Osteoblast (primary cell): ENCODE measurements around the gene TMEM165. TPM values are rescaled to one million over a fixed set of nuclear protein-coding genes. Genes with fewer than 3 reads are reported as not detected.

Experiments
- DNase-seq: peaks from one replicate; pipeline ENCODE4 v3.0.0; 2011; ENCODE audit warnings: low spot score, mixed read lengths; ENCODE audit not compliant: insufficient read length; ENCODE audit errors: missing footprints
- H2AFZ ChIP-seq: 2 replicates; pipeline ENCODE4 v1.6.0; 2011; ENCODE audit warnings: mild to moderate bottlenecking, low read length
- H3K27ac ChIP-seq: 2 replicates; pipeline ENCODE4 v1.5.1; 2011; ENCODE audit warnings: mild to moderate bottlenecking, low read depth, low read length, moderate library complexity
- H3K27me3 ChIP-seq: 2 replicates; pipeline ENCODE4 v1.6.0; 2012; ENCODE audit warnings: mild to moderate bottlenecking, control low read depth, inconsistent platforms, low read length, moderate library complexity; ENCODE audit not compliant: insufficient read depth
- H3K36me3 ChIP-seq: 2 replicates; pipeline ENCODE4 v1.5.1; 2011; ENCODE audit warnings: mild to moderate bottlenecking, low read length, control low read depth, moderate library complexity; ENCODE audit not compliant: insufficient read depth
- H3K4me1 ChIP-seq: 2 replicates; pipeline ENCODE4 v1.5.1; 2011; ENCODE audit warnings: mild to moderate bottlenecking, low read length, control low read depth, moderate library complexity; ENCODE audit not compliant: insufficient read depth
- H3K4me2 ChIP-seq: 2 replicates; pipeline ENCODE4 v1.6.0; 2011; ENCODE audit warnings: mild to moderate bottlenecking, low read length; ENCODE audit not compliant: insufficient read depth
- H3K4me3 ChIP-seq: fragments of 200-600 bp; sonication (generic); 3 replicates; pipeline ENCODE4 v1.5.1; 2012; ENCODE audit warnings: mild to moderate bottlenecking, low read length, inconsistent platforms; ENCODE audit not compliant: insufficient read depth
- H3K79me2 ChIP-seq: 2 replicates; pipeline ENCODE4 v1.6.0; 2012; ENCODE audit warnings: mild to moderate bottlenecking, low read length, control low read depth, inconsistent platforms; ENCODE audit not compliant: insufficient read depth
- H3K9me3 ChIP-seq: 2 replicates; pipeline ENCODE4 v1.5.1; 2011; ENCODE audit warnings: low read depth, low read length, control low read depth
- H4K20me1 ChIP-seq: 2 replicates; pipeline ENCODE4 v1.6.0; 2012; ENCODE audit warnings: mild to moderate bottlenecking, low read length, control low read depth; ENCODE audit not compliant: insufficient read depth
- CTCF ChIP-seq: IDR thresholded peaks from 2 replicates; pipeline ENCODE4 v1.5.1; 2011; ENCODE audit warnings: mild to moderate bottlenecking, low read depth, low read length, moderate library complexity; ENCODE audit errors: extremely low read depth
- total RNA-seq: library from RNA; depleted of rRNA; stranded (reverse); fragments of >200 nt; gene quantifications from 2 replicates; pipeline ENCODE4 v1.2.3, GENCODE V29; 2012

TMEM165 gene
- total RNA-seq, 1 donor, result 151 TPM

DNA sequence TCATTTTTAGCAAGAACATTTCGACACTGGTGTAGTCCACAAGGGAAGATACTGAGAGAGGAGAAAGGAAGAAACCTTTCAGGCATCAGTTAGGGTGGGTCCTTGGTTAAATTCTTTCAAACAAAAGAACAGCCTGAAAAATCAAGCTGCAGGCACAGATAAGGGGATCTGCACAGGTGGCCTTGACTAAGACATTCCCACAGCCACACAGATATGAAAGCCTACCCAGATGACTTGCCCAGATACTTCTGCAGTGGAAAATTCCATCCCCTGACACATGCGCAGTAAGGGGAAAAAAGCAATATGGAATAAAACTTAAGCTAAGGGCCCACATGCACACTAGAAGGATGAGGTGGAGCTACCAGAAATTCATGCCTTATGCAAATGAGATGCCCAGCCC is 8.9 kb upstream of the TMEM165 start:
- Histone ChIP-seq H3K4me1 (peaks cover 4% of the 10 kb centered on the region), H3K4me2 (no peak overlapping the region), H3K27ac (no peak overlapping the region), H3K79me2 (no peaks in the 10 kb centered on the region), H2AFZ (no peak overlapping the region), H3K27me3 (no peaks in the 10 kb centered on the region), H3K4me3 (no peak overlapping the region), H3K36me3 (no peaks in the 10 kb centered on the region), H3K9me3 (no peaks in the 10 kb centered on the region), H4K20me1 (no peaks in the 10 kb centered on the region)
- no peak for TF ChIP-seq CTCF
- DNase-seq, result no peak

DNA sequence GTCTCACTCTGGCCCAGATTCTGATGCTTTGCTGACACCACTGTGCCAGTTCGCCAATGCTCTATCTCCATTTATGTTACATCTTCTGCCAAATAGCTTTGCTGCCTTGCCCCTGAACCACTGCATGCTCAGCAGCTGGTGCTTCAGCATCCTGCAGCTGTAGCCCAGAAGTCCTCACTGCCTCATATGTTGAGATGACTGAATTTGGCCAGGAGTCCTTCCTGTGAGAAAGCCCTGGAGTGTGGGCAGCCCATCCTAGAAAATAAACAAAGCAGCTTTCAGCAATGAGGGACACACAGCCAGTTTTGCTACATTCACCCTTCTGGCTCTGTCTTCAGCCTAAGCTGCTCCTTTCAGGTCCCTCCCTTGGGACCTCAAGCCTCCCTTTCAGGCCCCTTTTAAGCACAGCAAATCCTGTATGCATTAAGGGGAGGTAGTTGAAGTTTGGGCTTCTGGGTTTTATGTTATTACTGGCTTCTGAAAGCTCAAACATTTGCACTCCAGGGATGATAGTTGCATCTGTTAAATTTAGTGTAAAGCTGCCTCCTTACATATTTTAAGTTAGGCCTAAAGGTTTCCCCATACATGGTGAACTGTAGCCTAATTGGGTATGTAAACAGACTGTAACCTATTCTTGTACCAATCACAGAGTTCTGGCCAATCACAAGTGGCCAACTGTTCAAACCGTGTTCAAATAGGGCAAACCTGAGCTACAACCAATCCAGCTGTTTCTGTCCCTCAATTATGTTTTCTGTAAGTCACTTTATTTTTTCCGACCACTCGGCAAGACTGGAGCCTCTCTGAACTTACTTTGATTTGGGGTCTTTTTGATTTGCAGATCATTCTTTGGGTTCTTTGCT is 2.1 kb upstream of the TMEM165 start:
- peaks cover 10% of the 10 kb centered on the region for H3K36me3 ChIP-seq
- DNase-seq, result peak; percentile 88
- TF ChIP-seq CTCF, result no peak
- H3K9me3 ChIP-seq, result no peaks in the 10 kb centered on the region
- peak overlapping the region; percentile 34 for H3K27ac ChIP-seq
- H3K4me3 ChIP-seq, result no peak overlapping the region
- H3K79me2 ChIP-seq, result peaks cover 29% of the 10 kb centered on the region
- H4K20me1 ChIP-seq, result peaks cover 23% of the 10 kb centered on the region
- H3K4me2 ChIP-seq, result no peak overlapping the region
- peak overlapping the region; percentile 52 for H2AFZ ChIP-seq
- peaks cover 11% of the 10 kb centered on the region for H3K4me1 ChIP-seq
- no peaks in the 10 kb centered on the region for H3K27me3 ChIP-seq

- Histone ChIP-seq H4K20me1 (peaks cover 36% of the 10 kb centered on the region), H3K9me3 (no peaks in the 10 kb centered on the region), H3K4me1 (peaks cover 19% of the 10 kb centered on the region), H3K79me2 (peaks cover 41% of the 10 kb centered on the region), H3K27me3 (no peaks in the 10 kb centered on the region), H2AFZ (peak overlapping the region; percentile 86), H3K36me3 (peaks cover 18% of the 10 kb centered on the region), H3K4me3 (peak overlapping the region; percentile 81), H3K4me2 (peak overlapping the region; percentile 96), H3K27ac (peak overlapping the region; percentile 92)
- DNase-seq, result no peak
- TF ChIP-seq CTCF, result no peak
Observed at GRCh38 chr4:55395218-55395528, 584 bp upstream of the TMEM165 start.

- H3K27ac ChIP-seq, result peak overlapping the region; percentile 92
- no peaks in the 10 kb centered on the region for H3K27me3 ChIP-seq
- H2AFZ ChIP-seq, result peak overlapping the region; percentile 47
- no peaks in the 10 kb centered on the region for H3K9me3 ChIP-seq
- peaks cover 19% of the 10 kb centered on the region for H3K4me1 ChIP-seq
- DNase-seq, result peak; percentile 92
- peak overlapping the region; percentile 96 for H3K4me2 ChIP-seq
- H3K36me3 ChIP-seq, result peaks cover 25% of the 10 kb centered on the region
- TF ChIP-seq CTCF, result no peak
- peak overlapping the region; percentile 81 for H3K4me3 ChIP-seq
- H4K20me1 ChIP-seq, result peaks cover 45% of the 10 kb centered on the region
- peaks cover 53% of the 10 kb centered on the region for H3K79me2 ChIP-seq
Observed at GRCh38 chr4:55396308-55397125, 760 bp downstream of the TMEM165 start.
